ENCODE measurements around the gene CRYBA2. TPM values are rescaled to one million over a fixed set of nuclear protein-coding genes. Genes with fewer than 3 reads are reported as not detected.

CRYBA2 gene
- total and polyA plus RNA-seq, 7 donors = 1.4 to 10.8 (median 5.5) TPM; not detected in 4

DNA sequence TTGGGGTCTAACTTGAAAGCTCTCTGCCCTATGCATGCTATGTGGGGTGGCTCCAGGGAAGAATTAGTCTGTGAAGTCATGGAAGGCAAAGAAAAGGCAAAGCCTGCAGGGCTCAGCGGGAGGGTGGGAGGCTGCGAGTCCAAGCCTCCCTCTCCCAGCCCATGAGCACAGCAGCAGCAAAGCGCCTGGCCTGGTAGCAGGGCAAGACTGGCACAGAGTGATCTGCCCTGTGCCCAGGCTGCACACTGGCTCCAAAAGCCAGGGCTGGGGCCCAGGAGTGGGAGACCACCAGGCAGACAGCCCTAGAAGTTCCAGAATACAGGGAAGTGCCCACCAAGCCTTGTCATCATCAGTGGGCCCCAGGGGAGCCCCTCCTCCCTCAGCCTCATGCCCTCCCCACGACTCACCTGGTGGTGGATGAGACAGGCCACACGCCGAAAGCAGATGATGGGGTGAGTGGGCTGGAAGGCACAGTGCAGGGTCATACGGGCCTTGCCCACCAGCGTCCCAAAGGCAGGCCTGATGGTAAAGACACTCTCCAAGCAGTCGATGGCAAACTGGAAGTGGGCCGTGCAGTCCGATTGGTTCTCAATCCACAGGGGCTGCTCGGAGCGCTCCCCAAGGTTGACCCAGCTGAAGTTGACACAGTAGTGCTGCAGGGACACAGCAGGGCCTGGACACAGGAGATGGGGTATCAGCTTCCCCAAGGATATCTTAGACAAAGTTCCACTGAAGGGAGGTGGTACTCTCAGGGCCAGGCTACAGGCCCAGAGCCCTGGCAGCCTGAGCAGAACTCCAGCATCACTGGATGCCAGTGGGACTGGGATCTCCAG lies 36.0 kb upstream of the CRYBA2 start:
- Histone ChIP-seq H3K9me3 (no peaks in the 10 kb centered on the region), H3K27me3 (peaks cover 4 to 35% (median 25%) of the 10 kb centered on the region in 3 donors), H3K27ac (no peak overlapping the region), H3K4me1 (no peaks in the 10 kb centered on the region), H3K4me3 (no peak overlapping the region), H3K36me3 (no peaks in the 10 kb centered on the region)
- DNase-seq = no peak
- no peak for TF ChIP-seq POLR2AphosphoS5 (IDR thresholded peaks at IDR 0.05)
- TF ChIP-seq POLR2A (IDR thresholded peaks at IDR 0.05) = no peak
- TF ChIP-seq, protein P1, sequence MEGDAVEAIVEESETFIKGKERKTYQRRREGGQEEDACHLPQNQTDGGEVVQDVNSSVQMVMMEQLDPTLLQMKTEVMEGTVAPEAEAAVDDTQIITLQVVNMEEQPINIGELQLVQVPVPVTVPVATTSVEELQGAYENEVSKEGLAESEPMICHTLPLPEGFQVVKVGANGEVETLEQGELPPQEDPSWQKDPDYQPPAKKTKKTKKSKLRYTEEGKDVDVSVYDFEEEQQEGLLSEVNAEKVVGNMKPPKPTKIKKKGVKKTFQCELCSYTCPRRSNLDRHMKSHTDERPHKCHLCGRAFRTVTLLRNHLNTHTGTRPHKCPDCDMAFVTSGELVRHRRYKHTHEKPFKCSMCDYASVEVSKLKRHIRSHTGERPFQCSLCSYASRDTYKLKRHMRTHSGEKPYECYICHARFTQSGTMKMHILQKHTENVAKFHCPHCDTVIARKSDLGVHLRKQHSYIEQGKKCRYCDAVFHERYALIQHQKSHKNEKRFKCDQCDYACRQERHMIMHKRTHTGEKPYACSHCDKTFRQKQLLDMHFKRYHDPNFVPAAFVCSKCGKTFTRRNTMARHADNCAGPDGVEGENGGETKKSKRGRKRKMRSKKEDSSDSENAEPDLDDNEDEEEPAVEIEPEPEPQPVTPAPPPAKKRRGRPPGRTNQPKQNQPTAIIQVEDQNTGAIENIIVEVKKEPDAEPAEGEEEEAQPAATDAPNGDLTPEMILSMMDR (IDR thresholded peaks at IDR 0.05) = no peak
- TF ChIP-seq EP300 (IDR thresholded peaks at IDR 0.05) = no peak
- intact Hi-C loops (cut with DNase I) = loop anchor here (1.0 kb wide), 1 partner anchor 126 kb away; no protein-coding TSS in a partner anchor
- 78 to 79% methylated on average over 13 of the region's 13 CpGs for WGBS, 2 donors

DNA sequence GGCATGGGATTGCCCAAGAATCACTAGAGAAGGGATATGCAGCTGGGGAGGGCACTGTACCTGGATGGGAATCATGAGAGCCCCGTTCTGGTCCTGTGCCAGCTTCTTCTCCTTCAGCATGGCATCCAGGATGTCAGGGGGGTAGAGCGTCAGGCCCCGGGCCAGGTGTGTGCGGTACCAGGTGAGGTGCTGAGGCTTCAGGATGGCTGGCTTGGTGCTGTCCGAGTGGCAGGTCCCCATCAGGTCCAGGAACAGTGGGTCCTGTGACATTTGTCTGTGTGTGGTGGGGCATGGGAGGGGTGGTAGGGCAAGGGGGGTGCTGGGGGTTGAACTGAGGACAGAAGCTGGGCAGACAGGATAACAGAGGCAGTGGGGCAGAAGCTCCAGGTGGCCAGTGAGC lies 34.9 kb upstream of the CRYBA2 start:
- H3K27ac ChIP-seq = no peak overlapping the region
- peaks cover 4 to 35% (median 25%) of the 10 kb centered on the region in 3 donors for H3K27me3 ChIP-seq
- H3K4me3 ChIP-seq = no peak overlapping the region
- WGBS, 2 donors = 80 to 83% methylated on average over 5 of the region's 5 CpGs
- H3K9me3 ChIP-seq = no peaks in the 10 kb centered on the region
- no peaks in the 10 kb centered on the region for H3K36me3 ChIP-seq
- TF ChIP-seq POLR2AphosphoS5 (IDR thresholded peaks at IDR 0.05) (no peak), EP300 (IDR thresholded peaks at IDR 0.05) (no peak), POLR2A (IDR thresholded peaks at IDR 0.05) (no peak)
- TF ChIP-seq, protein P1 (IDR thresholded peaks at IDR 0.05) = no peak
- intact Hi-C loops (cut with DNase I) = no loop called here
- H3K4me1 ChIP-seq = no peaks in the 10 kb centered on the region
- no peak for DNase-seq

DNA sequence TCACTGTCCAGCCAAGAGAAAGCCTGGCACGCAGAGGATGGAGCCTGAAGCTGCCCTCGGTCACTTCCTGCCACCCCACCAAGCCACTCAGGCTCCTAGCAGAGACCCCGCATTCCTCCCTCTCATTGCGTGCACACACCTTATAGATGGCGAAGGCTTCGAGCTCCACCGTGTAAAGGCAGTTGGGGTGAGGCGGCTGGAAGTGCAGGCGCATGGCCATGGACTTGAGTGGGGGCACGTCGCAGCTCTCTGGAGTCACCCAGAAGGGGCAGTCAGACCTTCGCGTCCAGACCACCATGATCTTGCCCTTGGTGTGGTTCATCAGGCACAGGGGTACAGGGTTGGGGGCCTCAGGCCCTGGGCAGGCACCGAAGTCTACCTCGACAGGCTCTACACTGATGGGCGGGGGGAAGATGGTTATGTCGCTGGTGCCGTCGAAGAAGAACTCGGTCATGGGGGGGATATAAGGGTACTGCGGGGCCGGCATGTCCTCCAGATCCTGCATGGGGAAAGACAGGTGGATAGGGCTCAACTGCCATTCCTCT lies 34.4 kb upstream of the CRYBA2 start:
- intact Hi-C loops (cut with DNase I) = no loop called here
- H3K27ac ChIP-seq = no peak overlapping the region
- TF ChIP-seq POLR2A (IDR thresholded peaks at IDR 0.05) (no peak), POLR2AphosphoS5 (IDR thresholded peaks at IDR 0.05) (no peak), EP300 (IDR thresholded peaks at IDR 0.05) (no peak)
- TF ChIP-seq, protein P1 (IDR thresholded peaks at IDR 0.05) = no peak
- no peak overlapping the region for H3K4me3 ChIP-seq
- H3K27me3 ChIP-seq = peaks cover 4 to 33% (median 25%) of the 10 kb centered on the region in 3 donors
- no peak for DNase-seq
- WGBS, 2 donors = 94 to 95% methylated on average over 22 of the region's 22 CpGs
- no peaks in the 10 kb centered on the region for H3K36me3 ChIP-seq
- no peaks in the 10 kb centered on the region for H3K4me1 ChIP-seq
- no peaks in the 10 kb centered on the region for H3K9me3 ChIP-seq

DNA sequence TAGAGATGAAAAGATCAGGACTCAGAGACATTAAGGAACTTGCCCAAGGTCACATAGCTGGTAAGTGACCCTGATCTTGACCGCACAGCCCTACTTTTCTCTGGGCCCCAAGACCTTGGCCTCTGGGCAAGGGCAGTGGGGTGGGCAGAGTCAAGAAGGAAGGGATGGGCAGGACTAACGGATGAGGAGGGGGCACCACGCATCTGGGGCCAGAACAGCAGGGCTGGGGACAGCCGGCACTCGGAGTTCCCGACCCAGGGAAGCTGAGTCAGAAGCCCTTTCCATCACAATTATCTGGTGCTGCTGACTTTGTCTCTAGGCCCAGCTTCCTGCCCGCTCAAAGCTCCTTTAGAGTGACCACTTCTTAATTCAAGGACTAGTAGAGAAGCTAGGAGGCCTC lies 33.7 kb upstream of the CRYBA2 start:
- Histone ChIP-seq H3K4me1 (no peaks in the 10 kb centered on the region), H3K36me3 (no peaks in the 10 kb centered on the region), H3K27ac (no peak overlapping the region), H3K9me3 (no peaks in the 10 kb centered on the region), H3K27me3 (peaks cover 4 to 27% (median 25%) of the 10 kb centered on the region in 3 donors), H3K4me3 (no peak overlapping the region)
- peak; percentile 13 for DNase-seq
- intact Hi-C loops (cut with DNase I) = no loop called here
- TF ChIP-seq EP300 (IDR thresholded peaks at IDR 0.05) (no peak), POLR2AphosphoS5 (IDR thresholded peaks at IDR 0.05) (no peak), POLR2A (IDR thresholded peaks at IDR 0.05) (no peak)
- TF ChIP-seq, protein P1 (IDR thresholded peaks at IDR 0.05) = no peak
- 86% methylated on average over 7 of the region's 7 CpGs for WGBS, 2 donors
